Daoy (cell line): ENCODE data around the gene STH. TPM values are rescaled to one million over a fixed set of nuclear protein-coding genes. Genes with fewer than 3 reads are reported as not detected.
A peak's percentile ranks its signal among the peaks of the same experiment; 100 is the strongest.

Source experiments
- DNase-seq: peaks from one replicate; pipeline ENCODE4 v3.0.0-alpha.2; 2015; ENCODE audit warnings: low read depth
- total RNA-seq: library from RNA; depleted of rRNA; stranded (reverse); fragments of >200 nt; shearing (Covaris generic); gene quantifications from 2 replicates; pipeline ENCODE4 v1.2.3, GENCODE V29; 2014

Gene STH
- total RNA-seq, 1 experiment from 2014 or later: not detected

DNA sequence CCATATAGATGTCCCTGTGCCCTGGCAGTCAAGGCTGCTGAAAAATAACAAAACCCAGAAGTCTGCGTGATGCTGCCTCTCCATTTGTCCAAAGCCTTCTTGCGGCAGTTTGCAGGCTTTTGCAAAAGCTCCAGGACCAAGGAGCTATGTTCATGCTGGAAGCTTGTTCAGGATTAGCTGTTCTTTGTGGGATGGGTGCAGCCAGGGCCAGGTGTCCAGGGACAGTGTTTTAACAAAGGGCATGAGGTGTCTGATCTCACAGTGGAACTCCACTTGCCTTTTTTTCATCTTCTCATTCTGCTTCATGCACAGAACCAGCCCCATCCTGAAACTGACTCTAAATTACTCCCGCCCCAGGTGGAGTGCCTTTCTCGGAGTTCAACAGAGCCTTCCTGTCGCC lies 31.7 kb upstream of the STH start:
- no peak for DNase-seq

DNA sequence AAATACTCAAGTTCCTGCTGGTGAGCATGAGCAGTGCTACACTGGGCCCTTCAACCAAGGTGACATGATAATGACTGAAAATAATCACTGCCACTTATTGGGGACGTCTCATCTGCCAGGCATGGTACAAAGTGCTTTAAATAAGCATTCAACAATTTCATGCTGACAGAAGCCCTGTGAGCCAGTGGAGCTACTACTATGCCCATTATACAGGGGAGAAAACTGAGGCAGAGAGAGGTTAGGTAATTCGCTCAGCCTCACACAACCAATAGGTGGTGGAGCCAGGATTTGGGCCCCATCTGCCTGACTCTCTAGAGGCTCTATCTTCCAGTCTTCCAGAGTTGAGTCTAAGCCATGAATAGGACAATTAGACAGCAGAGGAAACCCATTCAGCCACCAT lies 30.3 kb upstream of the STH start:
- no peak for DNase-seq

DNA sequence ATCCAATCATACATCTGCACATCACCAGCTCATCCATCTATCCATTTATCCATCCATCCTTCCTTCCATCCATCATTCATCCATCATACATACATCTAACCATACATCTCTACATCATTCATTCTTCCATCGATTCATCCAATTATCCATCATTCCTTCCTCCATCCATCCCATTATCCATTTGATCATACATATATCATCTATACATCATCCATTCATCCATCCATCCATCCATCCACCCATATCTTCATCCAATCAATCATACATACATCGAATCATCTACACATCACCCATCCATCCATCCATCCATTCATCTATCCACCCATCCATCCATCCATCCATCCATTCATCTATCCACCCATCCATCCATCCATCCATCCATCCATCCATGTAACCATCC lies 29.3 kb upstream of the STH start:
- DNase-seq: no peak

DNA sequence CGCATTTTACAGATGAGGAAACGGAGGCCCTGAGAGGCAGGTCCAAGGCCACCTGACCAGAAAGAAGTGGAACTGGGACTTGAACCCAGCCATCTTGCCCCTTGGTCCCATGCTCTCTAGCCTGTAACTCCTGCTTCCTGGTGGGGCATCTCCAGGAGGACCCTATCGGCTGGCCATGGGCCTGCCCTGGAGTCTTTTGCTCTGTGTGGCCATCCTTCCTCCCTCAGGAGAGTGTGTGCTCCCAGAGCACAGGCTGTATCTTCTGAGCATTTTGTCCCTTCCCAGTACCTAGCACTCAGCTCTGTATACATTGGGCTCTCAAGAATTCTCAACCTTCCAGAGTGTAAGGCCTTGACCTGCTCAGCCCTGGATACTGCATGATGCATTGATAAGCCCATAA lies 28.4 kb upstream of the STH start:
- DNase-seq: no peak

DNA sequence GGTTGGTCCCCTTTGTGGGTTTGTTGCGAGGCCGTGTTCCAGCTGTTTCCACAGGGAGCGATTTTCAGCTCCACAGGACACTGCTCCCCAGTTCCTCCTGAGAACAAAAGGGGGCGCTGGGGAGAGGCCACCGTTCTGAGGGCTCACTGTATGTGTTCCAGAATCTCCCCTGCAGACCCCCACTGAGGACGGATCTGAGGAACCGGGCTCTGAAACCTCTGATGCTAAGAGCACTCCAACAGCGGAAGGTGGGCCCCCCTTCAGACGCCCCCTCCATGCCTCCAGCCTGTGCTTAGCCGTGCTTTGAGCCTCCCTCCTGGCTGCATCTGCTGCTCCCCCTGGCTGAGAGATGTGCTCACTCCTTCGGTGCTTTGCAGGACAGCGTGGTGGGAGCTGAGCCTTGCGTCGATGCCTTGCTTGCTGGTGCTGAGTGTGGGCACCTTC lies 27.3 kb upstream of the STH start:
- DNase-seq: no peak

DNA sequence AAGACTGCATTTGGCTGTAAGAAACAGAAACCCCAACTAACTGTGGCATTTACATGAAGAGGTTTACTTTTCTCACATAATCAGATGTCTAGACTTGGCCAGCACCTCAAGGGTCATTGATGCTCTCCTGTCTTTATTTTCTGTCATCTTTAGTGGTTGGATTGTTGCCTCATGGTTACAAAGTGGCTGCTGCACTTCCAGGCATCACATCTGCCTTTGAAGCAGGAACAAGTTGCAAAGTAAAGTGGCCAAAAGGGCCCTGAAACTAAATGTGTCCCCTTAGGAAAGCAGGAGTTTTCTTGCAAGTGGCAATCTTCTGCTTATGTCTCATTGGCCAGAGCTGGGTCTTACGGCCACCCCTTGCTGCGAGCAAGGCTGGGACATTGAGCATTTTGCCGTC lies 26.5 kb upstream of the STH start:
- no peak for DNase-seq

DNA sequence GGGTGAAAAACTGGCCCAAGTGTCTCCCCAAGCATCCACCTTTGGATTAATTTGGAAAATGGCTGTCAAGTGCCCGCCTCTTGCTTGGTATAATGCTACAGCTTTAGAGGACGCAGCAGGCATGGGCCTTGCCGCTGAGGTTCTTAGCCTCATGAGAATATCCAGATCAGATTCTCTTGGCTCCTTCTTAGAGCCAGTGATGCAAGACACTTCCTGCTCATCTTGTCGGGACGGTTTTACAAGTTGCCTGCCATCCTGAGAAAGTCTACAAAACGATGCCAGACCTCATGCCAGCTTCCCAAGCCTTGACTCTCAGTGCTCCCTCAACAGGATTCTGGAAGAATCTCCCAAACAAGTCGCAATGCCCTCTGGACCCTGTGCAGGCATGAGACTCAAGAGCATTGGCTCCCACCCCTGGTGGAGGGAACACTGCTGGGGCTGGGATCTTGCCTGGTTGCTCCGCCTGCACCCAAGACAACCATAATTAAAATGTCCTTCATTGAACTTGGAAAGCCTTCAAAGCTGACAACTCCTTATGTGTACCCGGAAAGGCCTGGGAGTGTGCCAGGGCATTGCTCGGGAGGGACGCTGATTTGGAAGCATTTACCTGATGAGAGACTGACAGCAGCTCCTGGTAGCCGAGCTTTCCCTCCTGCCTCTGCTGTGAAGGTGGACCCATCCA lies 25.8 kb upstream of the STH start:
- DNase-seq: no peak

DNA sequence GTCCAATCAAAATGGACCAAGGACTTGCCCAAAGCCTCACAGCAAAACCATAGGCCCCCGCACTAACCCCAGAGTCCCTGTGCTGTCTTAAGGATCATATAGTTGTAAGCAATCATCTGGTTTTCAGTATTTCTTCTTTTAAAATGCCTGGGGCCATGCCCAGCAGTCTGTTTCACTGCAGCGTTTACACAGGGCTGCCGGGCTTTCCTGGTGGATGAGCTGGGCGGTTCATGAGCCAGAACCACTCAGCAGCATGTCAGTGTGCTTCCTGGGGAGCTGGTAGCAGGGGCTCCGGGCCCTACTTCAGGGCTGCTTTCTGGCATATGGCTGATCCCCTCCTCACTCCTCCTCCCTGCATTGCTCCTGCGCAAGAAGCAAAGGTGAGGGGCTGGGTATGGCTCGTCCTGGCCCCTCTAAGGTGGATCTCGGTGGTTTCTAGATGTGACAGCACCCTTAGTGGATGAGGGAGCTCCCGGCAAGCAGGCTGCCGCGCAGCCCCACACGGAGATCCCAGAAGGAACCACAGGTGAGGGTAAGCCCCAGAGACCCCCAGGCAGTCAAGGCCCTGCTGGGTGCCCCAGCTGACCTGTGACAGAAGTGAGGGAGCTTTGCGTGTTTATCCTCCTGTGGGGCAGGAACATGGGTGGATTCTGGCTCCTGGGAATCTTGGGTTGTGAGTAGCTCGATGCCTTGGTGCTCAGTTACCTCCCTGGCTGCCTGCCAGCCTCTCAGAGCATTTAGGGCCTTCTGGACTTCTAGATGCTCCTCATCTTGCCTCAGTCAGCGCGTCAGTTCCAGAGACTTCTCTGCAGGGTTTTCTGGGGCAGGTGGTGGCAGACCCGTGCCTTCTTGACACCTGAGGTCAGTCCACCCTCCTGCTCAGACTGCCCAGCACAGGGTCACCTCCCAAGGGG lies 24.8 kb upstream of the STH start:
- DNase-seq: no peak

DNA sequence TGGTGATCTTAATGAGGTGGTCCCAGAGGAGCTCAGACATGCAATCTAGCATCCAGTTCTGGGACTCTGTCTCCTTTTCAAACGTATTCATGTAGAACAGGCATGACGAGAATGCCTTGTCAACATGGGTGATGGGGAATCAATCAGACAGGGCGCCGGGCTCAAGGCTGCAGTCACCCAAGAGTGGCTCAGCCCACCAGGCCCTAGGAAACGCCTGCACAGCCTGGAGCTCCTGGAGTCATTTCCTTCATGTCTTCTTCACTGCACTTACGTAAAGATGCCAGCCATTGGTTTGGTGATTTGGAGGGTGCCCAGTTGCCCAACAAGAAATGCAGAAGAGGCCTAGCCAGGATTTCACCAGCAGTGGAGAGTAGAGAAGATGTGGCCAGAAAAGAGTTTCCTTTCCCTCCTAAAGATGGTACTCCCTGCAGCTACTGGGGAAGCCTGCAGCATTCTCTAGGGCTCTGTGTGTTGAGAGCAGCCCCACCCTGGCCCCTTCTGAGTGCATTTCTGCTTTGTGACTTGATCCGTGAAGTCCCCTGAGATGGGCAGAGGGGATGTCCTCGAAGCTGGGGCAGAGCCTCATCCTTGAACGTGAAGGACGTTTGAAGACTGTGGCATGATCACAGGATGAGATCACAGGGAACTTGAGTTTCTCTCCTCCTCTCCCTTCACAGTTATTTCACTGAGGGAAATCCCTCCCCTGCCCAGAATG lies 24.0 kb upstream of the STH start:
- no peak for DNase-seq

DNA sequence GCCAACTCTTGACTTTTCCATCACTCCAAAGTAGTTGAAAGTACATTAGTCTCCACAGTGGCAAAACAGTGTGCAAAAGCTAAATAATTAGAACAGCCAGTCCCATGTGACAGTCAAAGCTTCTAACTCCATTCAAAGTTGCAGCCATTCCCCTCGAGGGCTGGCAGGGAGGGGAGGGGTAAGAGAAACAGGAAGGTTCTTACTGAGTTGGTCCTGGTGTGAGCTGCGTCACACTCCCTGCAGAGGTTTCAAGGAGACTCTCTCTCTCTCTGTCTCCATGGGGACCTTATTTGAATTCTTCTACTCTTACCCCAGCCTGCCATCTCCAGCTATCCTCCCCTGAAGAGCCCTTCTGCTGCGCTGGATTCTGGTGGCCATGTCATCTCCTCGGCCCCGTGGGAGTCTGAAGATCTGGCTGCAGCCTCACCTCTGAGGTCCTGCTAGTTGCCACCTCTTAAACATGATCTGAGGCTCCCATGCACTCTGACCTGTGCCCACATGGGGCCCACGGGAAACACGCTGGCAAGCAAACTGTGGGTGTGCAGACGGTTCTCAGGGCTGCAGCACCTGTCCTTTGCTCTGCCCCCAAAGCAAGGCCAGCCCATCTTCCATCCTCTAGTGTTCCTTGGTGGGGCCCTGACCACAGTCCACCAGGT lies 23.3 kb upstream of the STH start:
- DNase-seq: no peak

DNA sequence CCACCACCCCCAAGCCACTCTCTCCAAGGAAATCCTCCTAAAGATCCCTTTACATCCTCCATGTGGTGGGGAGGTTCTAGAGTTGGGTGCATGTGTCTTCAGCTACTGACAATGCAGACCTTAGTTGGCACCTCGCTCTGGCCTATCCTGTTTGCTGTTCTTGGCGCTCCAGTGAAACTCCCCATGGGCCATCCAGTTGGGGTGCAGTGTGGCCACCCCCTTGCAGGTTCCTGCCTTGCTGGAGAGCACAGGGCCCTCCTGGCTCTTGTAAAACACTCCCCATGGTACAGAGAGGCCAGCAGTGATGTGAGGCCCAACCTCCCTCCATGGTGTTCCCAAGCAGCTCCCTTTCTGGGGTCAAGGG lies 22.7 kb upstream of the STH start:
- no peak for DNase-seq

DNA sequence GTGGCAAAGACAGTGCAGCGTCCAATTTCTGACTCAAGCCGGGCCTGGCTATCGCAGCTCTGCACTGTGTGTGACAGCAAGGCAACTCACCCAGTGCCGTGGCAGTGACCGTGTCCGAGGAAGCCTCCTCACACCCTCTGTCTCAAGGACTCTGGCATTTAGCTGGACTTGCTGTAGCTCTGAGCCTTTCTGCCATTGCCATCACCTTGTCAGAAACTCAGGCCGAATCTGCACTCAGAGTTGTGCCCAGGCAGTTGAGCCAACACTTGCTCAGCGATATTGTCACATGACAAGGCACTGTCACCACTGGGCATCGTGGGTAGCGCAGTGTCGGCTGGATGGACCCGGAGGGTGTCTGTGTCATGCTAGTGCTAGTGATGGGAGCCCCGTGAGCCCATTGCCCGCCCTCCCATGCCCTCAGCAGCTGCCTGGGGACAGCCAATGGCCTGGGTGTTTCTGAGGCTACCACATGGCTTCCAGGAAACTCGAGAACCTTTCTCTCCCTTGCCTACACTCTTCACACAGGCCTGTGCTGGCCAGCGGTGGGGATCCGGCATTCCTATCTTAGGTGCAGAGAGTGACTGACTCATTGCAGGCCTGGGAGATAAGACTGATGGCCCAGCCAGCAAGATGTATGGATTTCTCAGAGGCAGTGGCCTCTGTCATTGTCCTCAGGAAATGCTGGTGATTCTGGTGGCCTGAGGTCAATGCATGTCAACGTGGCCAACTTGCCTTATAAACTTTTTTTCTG lies 22.1 kb upstream of the STH start:
- peak; percentile 41 for DNase-seq

DNA sequence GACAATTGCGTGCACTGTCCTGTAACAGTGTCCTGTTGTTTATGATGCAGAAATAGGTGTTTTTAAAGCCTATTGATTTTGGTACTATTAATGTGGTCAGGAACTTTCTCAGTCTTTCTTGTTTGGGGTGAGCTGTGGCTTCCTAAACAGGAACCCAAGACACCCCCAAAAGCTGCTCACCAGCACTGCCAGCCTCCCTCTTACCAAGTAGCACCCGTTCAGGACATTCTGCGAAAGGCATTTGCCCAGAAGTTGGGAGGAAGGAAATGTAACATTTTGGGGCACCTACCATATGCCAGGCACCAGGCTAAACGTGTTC lies 21.6 kb upstream of the STH start:
- DNase-seq: no peak

DNA sequence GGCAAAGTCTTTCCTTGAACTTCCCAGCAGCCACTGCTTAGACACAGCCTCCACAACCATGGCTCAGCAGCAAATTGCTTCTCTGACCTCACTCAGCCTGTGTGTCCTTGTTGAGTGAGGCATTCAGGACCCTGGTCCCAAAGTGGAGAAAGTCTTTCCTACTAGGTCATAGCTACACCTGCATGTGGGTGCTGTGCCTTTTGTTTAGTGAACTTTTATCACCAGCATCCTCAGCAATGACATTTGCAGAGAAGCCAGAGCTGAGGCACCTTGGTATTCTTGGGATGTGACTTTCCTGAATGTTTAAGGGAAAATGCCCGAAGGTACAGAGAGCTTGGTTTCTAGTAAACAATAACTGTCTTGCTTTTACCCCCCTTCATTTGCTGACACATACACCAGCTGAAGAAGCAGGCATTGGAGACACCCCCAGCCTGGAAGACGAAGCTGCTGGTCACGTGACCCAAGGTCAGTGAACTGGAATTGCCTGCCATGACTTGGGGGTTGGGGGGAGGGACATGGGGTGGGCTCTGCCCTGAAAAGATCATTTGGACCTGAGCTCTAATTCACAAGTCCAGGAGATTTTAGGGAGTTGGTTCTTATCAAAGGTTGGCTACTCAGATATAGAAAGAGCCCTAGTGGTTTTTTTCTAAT lies 20.9 kb upstream of the STH start:
- no peak for DNase-seq

DNA sequence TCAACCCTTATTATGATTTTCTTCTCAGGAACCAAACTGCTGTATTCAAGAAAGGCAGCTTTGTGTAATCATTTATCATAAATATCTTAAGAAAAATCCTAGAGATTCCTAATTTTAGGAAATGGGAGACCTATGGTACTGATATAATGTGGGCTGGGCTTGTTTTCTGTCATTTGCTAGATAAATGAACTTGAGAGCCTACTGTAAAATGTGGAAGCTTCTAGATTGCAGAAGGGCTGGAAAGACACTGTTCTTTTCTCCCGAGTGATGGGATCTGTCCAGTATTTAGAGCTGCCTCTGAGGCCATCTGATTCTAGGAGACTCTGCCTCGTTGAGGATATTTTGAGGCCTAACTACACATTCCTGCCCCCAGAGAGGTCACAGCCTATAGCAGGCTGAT lies 19.9 kb upstream of the STH start:
- DNase-seq: no peak

DNA sequence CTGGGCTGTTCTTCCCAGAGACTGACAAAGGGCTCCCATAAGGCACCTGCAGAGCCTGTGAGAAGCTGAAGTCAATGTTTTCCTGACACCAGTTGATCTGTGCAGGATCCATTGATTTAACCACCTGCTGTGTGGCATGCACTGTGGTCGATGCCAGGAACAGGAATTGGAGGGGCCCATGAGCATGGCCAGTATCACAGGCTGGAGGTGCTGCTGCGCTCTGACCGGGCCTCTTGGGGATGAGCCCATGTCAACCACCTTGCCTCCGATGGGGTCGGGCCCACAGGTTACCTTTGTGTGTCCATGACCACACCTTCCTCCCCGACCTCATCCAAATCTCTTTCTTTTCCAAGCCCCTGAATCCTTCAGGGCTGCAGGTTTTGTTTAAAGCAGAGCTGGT lies 18.2 kb upstream of the STH start:
- DNase-seq: no peak

DNA sequence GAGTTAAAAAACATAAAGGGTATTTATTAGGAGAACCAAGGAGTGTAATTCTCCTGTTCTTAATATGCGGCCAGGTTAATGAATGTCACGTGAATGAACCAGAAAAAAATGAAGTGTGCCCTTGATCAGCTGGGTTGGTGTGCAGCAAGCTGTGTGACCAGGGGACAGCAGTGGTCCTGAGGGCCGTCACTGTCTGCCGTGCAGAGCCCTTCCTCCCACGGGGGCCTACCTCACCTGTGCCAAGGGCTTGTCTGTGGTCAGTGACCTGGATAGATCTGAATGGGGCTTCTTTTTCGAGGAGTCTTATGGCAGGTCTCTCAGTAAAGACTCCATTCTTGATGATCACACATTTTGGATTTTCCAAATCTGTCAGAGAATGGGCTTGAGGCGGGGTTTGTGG lies 17.7 kb upstream of the STH start:
- no peak for DNase-seq

DNA sequence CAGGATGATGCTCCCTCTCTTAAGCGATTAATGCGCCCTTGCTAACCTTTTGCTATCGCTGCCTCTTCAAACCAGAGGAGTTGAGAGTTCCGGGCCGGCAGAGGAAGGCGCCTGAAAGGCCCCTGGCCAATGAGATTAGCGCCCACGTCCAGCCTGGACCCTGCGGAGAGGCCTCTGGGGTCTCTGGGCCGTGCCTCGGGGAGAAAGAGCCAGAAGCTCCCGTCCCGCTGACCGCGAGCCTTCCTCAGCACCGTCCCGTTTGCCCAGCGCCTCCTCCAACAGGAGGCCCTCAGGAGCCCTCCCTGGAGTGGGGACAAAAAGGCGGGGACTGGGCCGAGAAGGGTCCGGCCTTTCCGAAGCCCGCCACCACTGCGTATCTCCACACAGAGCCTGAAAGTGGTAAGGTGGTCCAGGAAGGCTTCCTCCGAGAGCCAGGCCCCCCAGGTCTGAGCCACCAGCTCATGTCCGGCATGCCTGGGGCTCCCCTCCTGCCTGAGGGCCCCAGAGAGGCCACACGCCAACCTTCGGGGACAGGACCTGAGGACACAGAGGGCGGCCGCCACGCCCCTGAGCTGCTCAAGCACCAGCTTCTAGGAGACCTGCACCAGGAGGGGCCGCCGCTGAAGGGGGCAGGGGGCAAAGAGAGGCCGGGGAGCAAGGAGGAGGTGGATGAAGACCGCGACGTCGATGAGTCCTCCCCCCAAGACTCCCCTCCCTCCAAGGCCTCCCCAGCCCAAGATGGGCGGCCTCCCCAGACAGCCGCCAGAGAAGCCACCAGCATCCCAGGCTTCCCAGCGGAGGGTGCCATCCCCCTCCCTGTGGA lies 16.0 kb upstream of the STH start:
- no peak for DNase-seq

DNA sequence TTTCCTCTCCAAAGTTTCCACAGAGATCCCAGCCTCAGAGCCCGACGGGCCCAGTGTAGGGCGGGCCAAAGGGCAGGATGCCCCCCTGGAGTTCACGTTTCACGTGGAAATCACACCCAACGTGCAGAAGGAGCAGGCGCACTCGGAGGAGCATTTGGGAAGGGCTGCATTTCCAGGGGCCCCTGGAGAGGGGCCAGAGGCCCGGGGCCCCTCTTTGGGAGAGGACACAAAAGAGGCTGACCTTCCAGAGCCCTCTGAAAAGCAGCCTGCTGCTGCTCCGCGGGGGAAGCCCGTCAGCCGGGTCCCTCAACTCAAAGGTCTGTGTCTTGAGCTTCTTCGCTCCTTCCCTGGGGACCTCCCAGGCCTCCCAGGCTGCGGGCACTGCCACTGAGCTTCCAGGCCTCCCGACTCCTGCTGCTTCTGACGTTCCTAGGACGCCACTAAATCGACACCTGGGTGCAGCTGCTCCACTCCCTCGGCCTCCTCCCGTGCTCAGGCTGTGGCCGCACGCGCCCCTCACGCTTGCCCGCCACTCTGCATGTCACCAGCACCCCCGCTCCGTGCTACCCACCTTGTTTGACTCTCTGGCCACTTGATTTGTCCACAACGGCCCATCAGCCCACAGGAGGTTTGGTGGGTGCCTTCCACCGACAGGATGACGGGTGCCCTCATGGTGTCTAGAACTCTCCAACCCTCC lies 15.3 kb upstream of the STH start:
- DNase-seq: no peak

DNA sequence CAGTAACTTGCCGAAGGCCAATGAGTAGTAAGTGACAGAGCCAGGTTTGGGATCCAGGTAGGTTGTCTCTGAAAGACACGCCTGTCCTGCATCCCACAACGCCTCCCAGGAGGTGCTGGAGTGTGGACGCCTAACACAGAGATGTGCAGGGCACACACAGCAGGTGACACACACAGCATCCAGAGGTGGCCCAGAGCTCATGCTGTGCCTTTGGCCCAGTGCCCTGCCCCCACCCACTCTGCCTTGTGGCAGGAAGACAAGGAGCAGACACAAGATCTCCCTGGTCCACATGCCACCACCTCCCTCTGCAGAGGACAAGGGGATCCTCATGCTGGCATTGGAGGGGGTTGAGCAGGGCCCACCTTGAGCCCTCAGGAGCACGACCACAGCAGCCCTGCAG lies 14.7 kb upstream of the STH start:
- DNase-seq: no peak
